ENCODE measurements around the gene ACVR1. TPM values are rescaled to one million over a fixed set of nuclear protein-coding genes. Genes with fewer than 3 reads are reported as not detected.

Gene ACVR1
- total and polyA plus RNA-seq, 2 experiments from 2014 or later = 8.9 to 21.5 TPM

GRCh38 chr2:157922336-157922735 is 46.2 kb upstream of the ACVR1 start:
- Mint-ChIP-seq H3K36me3 (ENCODE audit: low read depth) (no peaks in the 10 kb centered on the region), H3K4me3 (no peak overlapping the region), H3K9me3 (no peaks in the 10 kb centered on the region), H3K27me3 (ENCODE audit: insufficient read depth, low read depth, poor library complexity) (peaks cover 2% of the 10 kb centered on the region), H3K4me1 (peaks cover 19% of the 10 kb centered on the region), H3K27ac (no peak overlapping the region)
- ATAC-seq (no peak), DNase-seq (ENCODE audit: low spot score) (no peak)
- H3K4me2 ChIP-seq = no peak overlapping the region
- no peaks in the 10 kb centered on the region for H3K36me3 ChIP-seq (ENCODE audit: insufficient read depth)
- H3F3A ChIP-seq (replicated peaks; ENCODE audit: low read depth) = no peaks in the 10 kb centered on the region
- H3K4me1 ChIP-seq (ENCODE audit: insufficient read depth) = peaks cover 22% of the 10 kb centered on the region
- H3K27ac ChIP-seq (ENCODE audit: low read depth) = no peak overlapping the region
- H3K9me2 ChIP-seq (ENCODE audit: insufficient read depth) = 0 out of 2 replicates have a peak, but pooled peaks cover 2% of the 10 kb centered on the region
- H4K20me1 ChIP-seq (replicated peaks; ENCODE audit: insufficient read depth) = no peaks in the 10 kb centered on the region
- H3K79me2 ChIP-seq (replicated peaks; ENCODE audit: insufficient read depth) = no peaks in the 10 kb centered on the region
- H3K4me3 ChIP-seq = no peak overlapping the region
- no peak for TF ChIP-seq JUNB (IDR thresholded peaks at IDR 0.05; ENCODE audit: unreplicated experiment)
- TF ChIP-seq, protein P1, sequence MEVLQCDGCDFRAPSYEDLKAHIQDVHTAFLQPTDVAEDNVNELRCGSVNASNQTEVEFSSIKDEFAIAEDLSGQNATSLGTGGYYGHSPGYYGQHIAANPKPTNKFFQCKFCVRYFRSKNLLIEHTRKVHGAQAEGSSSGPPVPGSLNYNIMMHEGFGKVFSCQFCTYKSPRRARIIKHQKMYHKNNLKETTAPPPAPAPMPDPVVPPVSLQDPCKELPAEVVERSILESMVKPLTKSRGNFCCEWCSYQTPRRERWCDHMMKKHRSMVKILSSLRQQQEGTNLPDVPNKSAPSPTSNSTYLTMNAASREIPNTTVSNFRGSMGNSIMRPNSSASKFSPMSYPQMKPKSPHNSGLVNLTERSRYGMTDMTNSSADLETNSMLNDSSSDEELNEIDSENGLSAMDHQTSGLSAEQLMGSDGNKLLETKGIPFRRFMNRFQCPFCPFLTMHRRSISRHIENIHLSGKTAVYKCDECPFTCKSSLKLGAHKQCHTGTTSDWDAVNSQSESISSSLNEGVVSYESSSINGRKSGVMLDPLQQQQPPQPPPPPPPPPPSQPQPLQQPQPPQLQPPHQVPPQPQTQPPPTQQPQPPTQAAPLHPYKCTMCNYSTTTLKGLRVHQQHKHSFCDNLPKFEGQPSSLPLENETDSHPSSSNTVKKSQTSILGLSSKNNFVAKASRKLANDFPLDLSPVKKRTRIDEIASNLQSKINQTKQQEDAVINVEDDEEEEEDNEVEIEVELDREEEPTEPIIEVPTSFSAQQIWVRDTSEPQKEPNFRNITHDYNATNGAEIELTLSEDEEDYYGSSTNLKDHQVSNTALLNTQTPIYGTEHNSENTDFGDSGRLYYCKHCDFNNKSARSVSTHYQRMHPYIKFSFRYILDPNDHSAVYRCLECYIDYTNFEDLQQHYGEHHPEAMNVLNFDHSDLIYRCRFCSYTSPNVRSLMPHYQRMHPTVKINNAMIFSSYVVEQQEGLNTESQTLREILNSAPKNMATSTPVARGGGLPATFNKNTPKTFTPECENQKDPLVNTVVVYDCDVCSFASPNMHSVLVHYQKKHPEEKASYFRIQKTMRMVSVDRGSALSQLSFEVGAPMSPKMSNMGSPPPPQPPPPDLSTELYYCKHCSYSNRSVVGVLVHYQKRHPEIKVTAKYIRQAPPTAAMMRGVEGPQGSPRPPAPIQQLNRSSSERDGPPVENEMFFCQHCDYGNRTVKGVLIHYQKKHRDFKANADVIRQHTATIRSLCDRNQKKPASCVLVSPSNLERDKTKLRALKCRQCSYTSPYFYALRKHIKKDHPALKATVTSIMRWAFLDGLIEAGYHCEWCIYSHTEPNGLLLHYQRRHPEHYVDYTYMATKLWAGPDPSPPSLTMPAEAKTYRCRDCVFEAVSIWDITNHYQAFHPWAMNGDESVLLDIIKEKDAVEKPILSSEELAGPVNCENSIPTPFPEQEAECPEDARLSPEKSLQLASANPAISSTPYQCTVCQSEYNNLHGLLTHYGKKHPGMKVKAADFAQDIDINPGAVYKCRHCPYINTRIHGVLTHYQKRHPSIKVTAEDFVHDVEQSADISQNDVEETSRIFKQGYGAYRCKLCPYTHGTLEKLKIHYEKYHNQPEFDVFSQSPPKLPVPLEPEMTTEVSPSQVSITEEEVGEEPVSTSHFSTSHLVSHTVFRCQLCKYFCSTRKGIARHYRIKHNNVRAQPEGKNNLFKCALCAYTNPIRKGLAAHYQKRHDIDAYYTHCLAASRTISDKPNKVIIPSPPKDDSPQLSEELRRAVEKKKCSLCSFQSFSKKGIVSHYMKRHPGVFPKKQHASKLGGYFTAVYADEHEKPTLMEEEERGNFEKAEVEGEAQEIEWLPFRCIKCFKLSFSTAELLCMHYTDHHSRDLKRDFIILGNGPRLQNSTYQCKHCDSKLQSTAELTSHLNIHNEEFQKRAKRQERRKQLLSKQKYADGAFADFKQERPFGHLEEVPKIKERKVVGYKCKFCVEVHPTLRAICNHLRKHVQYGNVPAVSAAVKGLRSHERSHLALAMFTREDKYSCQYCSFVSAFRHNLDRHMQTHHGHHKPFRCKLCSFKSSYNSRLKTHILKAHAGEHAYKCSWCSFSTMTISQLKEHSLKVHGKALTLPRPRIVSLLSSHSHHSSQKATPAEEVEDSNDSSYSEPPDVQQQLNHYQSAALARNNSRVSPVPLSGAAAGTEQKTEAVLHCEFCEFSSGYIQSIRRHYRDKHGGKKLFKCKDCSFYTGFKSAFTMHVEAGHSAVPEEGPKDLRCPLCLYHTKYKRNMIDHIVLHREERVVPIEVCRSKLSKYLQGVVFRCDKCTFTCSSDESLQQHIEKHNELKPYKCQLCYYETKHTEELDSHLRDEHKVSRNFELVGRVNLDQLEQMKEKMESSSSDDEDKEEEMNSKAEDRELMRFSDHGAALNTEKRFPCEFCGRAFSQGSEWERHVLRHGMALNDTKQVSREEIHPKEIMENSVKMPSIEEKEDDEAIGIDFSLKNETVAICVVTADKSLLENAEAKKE (CRISPR knock-in tag; IDR thresholded peaks at IDR 0.05) = no peak
- no peak for TF ChIP-seq CTCF (conservative IDR thresholded peaks at IDR 0.05; ENCODE audit: low read depth in 2 of 2)
- no peak for TF ChIP-seq ZNF114 (CRISPR knock-in tag; IDR thresholded peaks at IDR 0.05)
- TF ChIP-seq POLR2AphosphoS5 (IDR thresholded peaks at IDR 0.05; ENCODE audit: low read depth) = no peak
- no peak for TF ChIP-seq EZH2phosphoT487 (IDR thresholded peaks at IDR 0.05; ENCODE audit: unreplicated experiment)
- no peak for TF ChIP-seq ETS1 (IDR thresholded peaks at IDR 0.05)
- no peak overlapping the region for H2AFZ ChIP-seq
- no peaks in the 10 kb centered on the region for H3K27me3 ChIP-seq (ENCODE audit: insufficient read depth)

Measured in GM23338 (cell line).